GM04504 (cell line): ENCODE data around the gene GSK3B.

Experiments
- DNase-seq: peaks from one replicate; pipeline ENCODE4 v3.0.0-alpha.2; 2012; ENCODE audit warnings: low read depth

Gene GSK3B

GRCh38 chr3:119880966-119881365 is 213.3 kb downstream of the GSK3B start:
- no peak for DNase-seq

GRCh38 chr3:119873646-119874045 is 220.6 kb downstream of the GSK3B start:
- DNase-seq, result no peak

- DNase-seq, result no peak
Observed at GRCh38 chr3:119872773-119873172, 221.5 kb downstream of the GSK3B start.

- DNase-seq, result no peak
Observed at GRCh38 chr3:119871571-119871970, 222.7 kb downstream of the GSK3B start.

- no peak for DNase-seq
Observed at GRCh38 chr3:119870512-119870911, 223.7 kb downstream of the GSK3B start.

- no peak for DNase-seq
Observed at GRCh38 chr3:119864476-119864875, 229.8 kb downstream of the GSK3B start.

- no peak for DNase-seq
Observed at GRCh38 chr3:119862616-119863015, 231.6 kb downstream of the GSK3B start.

- no peak for DNase-seq
Observed at GRCh38 chr3:119861681-119862080, 232.6 kb downstream of the GSK3B start.

- DNase-seq, result no peak
Observed at GRCh38 chr3:119859728-119860127, 234.5 kb downstream of the GSK3B start.

- DNase-seq, result no peak
Observed at GRCh38 chr3:119858957-119859356, 235.3 kb downstream of the GSK3B start.

GRCh38 chr3:119856695-119857094 is 237.6 kb downstream of the GSK3B start:
- DNase-seq, result no peak

GRCh38 chr3:119849126-119849525 is 245.1 kb downstream of the GSK3B start:
- no peak for DNase-seq

- DNase-seq, result no peak
Observed at GRCh38 chr3:119841808-119842471, 252.3 kb downstream of the GSK3B start.

- no peak for DNase-seq
Observed at GRCh38 chr3:119835556-119835955, 258.7 kb downstream of the GSK3B start.

- no peak for DNase-seq
Observed at GRCh38 chr3:119834754-119835370, 259.4 kb downstream of the GSK3B start.

- peak; percentile 57 for DNase-seq
Observed at GRCh38 chr3:119831941-119832371, 262.3 kb downstream of the GSK3B start.

- no peak for DNase-seq
Observed at GRCh38 chr3:119831022-119831421, 263.2 kb downstream of the GSK3B start.

- no peak for DNase-seq
Observed at GRCh38 chr3:119829420-119829819, 264.8 kb downstream of the GSK3B start.

- no peak for DNase-seq
Observed at GRCh38 chr3:119826711-119827608, 267.3 kb downstream of the GSK3B start.

GRCh38 chr3:119825820-119826219 is 268.4 kb downstream of the GSK3B start:
- no peak for DNase-seq

GRCh38 chr3:119819806-119820205 is 274.4 kb downstream of the GSK3B start:
- DNase-seq, result no peak

- DNase-seq, result no peak
Observed at GRCh38 chr3:119818937-119819336, 275.3 kb downstream of the GSK3B start.
